Smooth muscle cell (in vitro differentiated cells): ENCODE results near the gene ST6GALNAC2. TPM values are rescaled to one million over a fixed set of nuclear protein-coding genes. Genes with fewer than 3 reads are reported as not detected.

Experiments
- DNase-seq: peaks from one replicate; lab custom pipeline; 2025; ENCODE audit not compliant: unreplicated experiment; lab: John Stamatoyannopoulos, UW
- H2AFZ ChIP-seq: fragments of 200-600 bp; sonication (generic); 2 replicates; pipeline ENCODE4 v1.6.0; 2016; ENCODE audit warnings: antibody characterized with exemption, low read depth, mild to moderate bottlenecking
- H3F3A ChIP-seq: fragments of 200-600 bp; sonication (generic); 2 replicates; pipeline ENCODE4 v1.6.0; 2017; ENCODE audit warnings: antibody characterized with exemption, low read depth
- H3K27ac ChIP-seq: fragments of 200-600 bp; sonication (generic); 2 replicates; pipeline ENCODE4 v1.5.1; 2016; ENCODE audit warnings: low read depth, mild to moderate bottlenecking
- H3K27me3 ChIP-seq: fragments of 200-600 bp; sonication (generic); 2 replicates; pipeline ENCODE4 v1.6.1; 2016; ENCODE audit warnings: low read depth, mild to moderate bottlenecking
- H3K36me3 ChIP-seq: fragments of 200-600 bp; sonication (generic); 2 replicates; pipeline ENCODE4 v1.5.1; 2016; ENCODE audit warnings: low read depth
- H3K4me1 ChIP-seq: fragments of 200-600 bp; sonication (generic); 2 replicates; pipeline ENCODE4 v1.5.1; 2016; ENCODE audit warnings: low read depth
- H3K4me2 ChIP-seq: fragments of 200-600 bp; sonication (generic); 2 replicates; pipeline ENCODE4 v1.6.0; 2016; ENCODE audit warnings: mild to moderate bottlenecking
- H3K4me3 ChIP-seq: fragments of 200-600 bp; sonication (generic); 2 replicates; pipeline ENCODE4 v1.5.1; 2016; ENCODE audit warnings: mild to moderate bottlenecking
- H3K79me2 ChIP-seq: fragments of 200-600 bp; sonication (generic); 2 replicates; pipeline ENCODE4 v1.6.0; 2016; ENCODE audit warnings: low read depth, mild to moderate bottlenecking
- H3K9ac ChIP-seq: fragments of 200-600 bp; sonication (generic); 2 replicates; pipeline ENCODE4 v1.6.0; 2016; ENCODE audit warnings: low read depth
- H3K9me3 ChIP-seq: fragments of 200-600 bp; sonication (generic); replicated peaks from 2 replicates; pipeline ENCODE4 v1.5.1; 2016; ENCODE audit warnings: low read depth
- H4K20me1 ChIP-seq: fragments of 200-600 bp; sonication (generic); 2 replicates; pipeline ENCODE4 v1.6.0; 2016; ENCODE audit warnings: low read depth
- WGBS: methylation state at CpG from one replicate; pipeline ENCODE4 v1.1.7; 2016; ENCODE audit warnings: low lambda C conversion rate; 5-methylcytosine and 5-hydroxymethylcytosine counted together
- polyA plus RNA-seq: library from polyadenylated mRNA; unstranded; fragments of >200 nt; fragmentation: Nextera tagmentation; extraction: Ambion mirVana; gene quantifications from 2 replicates; pipeline ENCODE4 v1.2.1, GENCODE V29; 2016
- total RNA-seq: library from RNA; depleted of rRNA; stranded (reverse); fragments of >200 nt; gene quantifications from 2 replicates; pipeline ENCODE4 v1.2.3, GENCODE V29; 2014
- TF ChIP-seq, protein P1 (sequence below): fragments of 200-600 bp; sonication (generic); IDR thresholded peaks from 2 replicates; pipeline ENCODE4 v1.5.1; 2017; ENCODE audit warnings: borderline replicate concordance, mild to moderate bottlenecking, antibody characterized with exemption; ENCODE audit not compliant: insufficient read depth, poor library complexity, severe bottlenecking

ST6GALNAC2 gene
- total and polyA plus RNA-seq, 2 experiments from 2014 or later: 1.2 to 6.9 TPM

DNA sequence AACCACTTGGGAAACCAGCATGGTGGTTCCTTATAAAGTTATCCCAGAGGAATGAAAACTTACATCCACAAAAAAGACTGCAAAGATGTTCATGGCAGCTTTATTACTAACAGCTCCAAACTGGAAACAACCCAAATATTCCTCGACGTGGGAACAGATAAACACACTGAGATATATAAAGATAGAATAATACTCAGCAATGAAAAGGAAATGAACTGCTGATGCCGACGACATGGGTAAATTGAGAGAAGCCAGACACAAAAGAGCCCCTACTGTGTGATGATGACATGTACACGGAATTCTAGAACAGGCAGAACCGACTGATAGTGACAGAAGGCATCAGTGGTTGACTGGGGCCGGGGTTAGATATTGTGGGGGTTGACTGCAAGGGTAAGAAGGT, 36.1 kb downstream of the ST6GALNAC2 start:
- H3K27ac ChIP-seq: no peak overlapping the region
- H3K79me2 ChIP-seq: no peaks in the 10 kb centered on the region
- H3K9ac ChIP-seq: no peak overlapping the region
- peaks cover 5% of the 10 kb centered on the region for H3F3A ChIP-seq
- TF ChIP-seq, protein P1, sequence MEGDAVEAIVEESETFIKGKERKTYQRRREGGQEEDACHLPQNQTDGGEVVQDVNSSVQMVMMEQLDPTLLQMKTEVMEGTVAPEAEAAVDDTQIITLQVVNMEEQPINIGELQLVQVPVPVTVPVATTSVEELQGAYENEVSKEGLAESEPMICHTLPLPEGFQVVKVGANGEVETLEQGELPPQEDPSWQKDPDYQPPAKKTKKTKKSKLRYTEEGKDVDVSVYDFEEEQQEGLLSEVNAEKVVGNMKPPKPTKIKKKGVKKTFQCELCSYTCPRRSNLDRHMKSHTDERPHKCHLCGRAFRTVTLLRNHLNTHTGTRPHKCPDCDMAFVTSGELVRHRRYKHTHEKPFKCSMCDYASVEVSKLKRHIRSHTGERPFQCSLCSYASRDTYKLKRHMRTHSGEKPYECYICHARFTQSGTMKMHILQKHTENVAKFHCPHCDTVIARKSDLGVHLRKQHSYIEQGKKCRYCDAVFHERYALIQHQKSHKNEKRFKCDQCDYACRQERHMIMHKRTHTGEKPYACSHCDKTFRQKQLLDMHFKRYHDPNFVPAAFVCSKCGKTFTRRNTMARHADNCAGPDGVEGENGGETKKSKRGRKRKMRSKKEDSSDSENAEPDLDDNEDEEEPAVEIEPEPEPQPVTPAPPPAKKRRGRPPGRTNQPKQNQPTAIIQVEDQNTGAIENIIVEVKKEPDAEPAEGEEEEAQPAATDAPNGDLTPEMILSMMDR: no peak
- WGBS: 69% methylated on average over 7 of the region's 7 CpGs
- no peaks in the 10 kb centered on the region for H4K20me1 ChIP-seq
- no peak for DNase-seq
- no peaks in the 10 kb centered on the region for H3K36me3 ChIP-seq
- H3K4me3 ChIP-seq: no peak overlapping the region
- H3K9me3 ChIP-seq: no peaks in the 10 kb centered on the region
- peaks cover 11% of the 10 kb centered on the region for H3K4me1 ChIP-seq
- no peak overlapping the region for H3K4me2 ChIP-seq
- no peaks in the 10 kb centered on the region for H3K27me3 ChIP-seq
- no peak overlapping the region for H2AFZ ChIP-seq

DNA sequence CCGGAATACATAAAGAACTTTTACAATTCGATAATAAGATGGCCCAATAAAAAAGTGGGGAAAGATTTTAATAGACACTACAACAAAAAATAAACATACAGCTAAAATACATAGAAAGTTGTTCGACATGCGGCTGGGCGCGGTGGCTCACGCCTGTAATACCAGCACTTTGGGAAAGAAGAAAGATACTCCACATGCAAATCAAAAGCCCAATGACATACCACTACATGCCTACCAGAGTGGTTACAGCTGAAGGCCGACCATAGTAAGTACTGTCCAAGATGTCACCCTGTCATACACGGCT, 36.5 kb downstream of the ST6GALNAC2 start:
- Histone ChIP-seq H3F3A (peaks cover 5% of the 10 kb centered on the region), H3K4me2 (no peak overlapping the region), H3K27ac (no peak overlapping the region), H3K4me3 (no peak overlapping the region), H3K9me3 (no peaks in the 10 kb centered on the region), H3K9ac (no peak overlapping the region), H3K36me3 (no peaks in the 10 kb centered on the region), H2AFZ (no peak overlapping the region), H4K20me1 (no peaks in the 10 kb centered on the region), H3K27me3 (no peaks in the 10 kb centered on the region), H3K79me2 (no peaks in the 10 kb centered on the region), H3K4me1 (peaks cover 13% of the 10 kb centered on the region)
- DNase-seq: no peak
- WGBS: 96% methylated on average over 9 of the region's 9 CpGs
- TF ChIP-seq, protein P1: no peak

DNA sequence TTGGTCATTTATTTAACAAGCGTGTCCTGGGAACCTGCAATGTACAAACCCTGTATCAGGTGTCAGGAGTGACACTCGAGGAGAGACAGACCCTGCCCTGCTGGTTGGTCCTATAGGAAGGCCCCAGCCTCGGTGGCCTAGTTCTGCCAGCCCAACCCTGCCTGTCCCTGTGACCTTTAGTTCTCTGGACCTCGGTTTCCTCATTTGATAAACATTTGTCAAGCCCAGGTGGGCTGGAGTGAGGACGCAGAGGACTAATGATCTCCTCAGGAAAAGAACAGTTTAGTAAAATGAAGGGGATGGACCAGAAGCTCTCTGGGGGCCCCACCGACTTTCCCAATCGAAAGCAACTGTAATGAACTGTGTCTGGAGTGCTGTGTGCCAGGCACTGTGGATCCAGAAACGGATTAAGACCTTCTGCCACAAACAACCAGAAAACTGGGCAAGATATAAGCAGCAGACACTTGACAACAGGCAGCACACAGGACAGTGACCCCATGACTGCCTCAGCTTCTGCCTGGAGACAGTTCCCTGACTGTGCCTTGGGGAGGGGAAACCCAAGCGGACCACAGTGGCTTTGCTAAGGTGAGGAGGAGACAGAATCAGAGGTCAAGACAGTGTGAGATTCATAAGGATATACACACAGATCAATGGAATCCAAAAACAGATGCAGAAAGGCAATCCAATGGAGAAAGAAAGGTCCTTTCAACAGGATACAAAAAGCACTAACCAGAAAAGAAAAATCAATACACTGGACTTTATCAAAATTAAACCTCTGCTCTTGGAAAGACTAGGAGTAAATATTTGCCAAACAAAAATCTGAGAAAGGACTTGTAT, 37.1 kb downstream of the ST6GALNAC2 start:
- Histone ChIP-seq H3K36me3 (no peaks in the 10 kb centered on the region), H3K27me3 (no peaks in the 10 kb centered on the region), H3K4me2 (no peak overlapping the region), H3K4me1 (peaks cover 13% of the 10 kb centered on the region), H3K4me3 (no peak overlapping the region), H3K27ac (no peak overlapping the region), H3K9ac (peak overlapping the region; percentile 2), H2AFZ (no peak overlapping the region), H3K79me2 (no peaks in the 10 kb centered on the region), H3K9me3 (no peaks in the 10 kb centered on the region), H3F3A (peaks cover 11% of the 10 kb centered on the region), H4K20me1 (no peaks in the 10 kb centered on the region)
- DNase-seq: no peak
- TF ChIP-seq, protein P1: no peak
- WGBS: 70% methylated on average over 9 of the region's 9 CpGs
